ENCODE measurements around the gene PHLPP1. TPM values are rescaled to one million over a fixed set of nuclear protein-coding genes. Genes with fewer than 3 reads are reported as not detected.

Gene PHLPP1
- total RNA-seq, 6 donors from 2014 or later = 8.2 to 15.5 (median 13.2) TPM

- Histone ChIP-seq H3K9me3 (no peaks in the 10 kb centered on the region), H3K4me1 (peaks cover 6 to 25% (median 23%) of the 10 kb centered on the region in 4 donors), H3K27me3 (no peaks in the 10 kb centered on the region), H3K4me3 (no peak overlapping the region), H3K36me3 (no peaks in the 10 kb centered on the region), H3K27ac (peak overlapping the region in 2 of 4 donors; percentile 30 to 60)
- TF ChIP-seq, protein P1, sequence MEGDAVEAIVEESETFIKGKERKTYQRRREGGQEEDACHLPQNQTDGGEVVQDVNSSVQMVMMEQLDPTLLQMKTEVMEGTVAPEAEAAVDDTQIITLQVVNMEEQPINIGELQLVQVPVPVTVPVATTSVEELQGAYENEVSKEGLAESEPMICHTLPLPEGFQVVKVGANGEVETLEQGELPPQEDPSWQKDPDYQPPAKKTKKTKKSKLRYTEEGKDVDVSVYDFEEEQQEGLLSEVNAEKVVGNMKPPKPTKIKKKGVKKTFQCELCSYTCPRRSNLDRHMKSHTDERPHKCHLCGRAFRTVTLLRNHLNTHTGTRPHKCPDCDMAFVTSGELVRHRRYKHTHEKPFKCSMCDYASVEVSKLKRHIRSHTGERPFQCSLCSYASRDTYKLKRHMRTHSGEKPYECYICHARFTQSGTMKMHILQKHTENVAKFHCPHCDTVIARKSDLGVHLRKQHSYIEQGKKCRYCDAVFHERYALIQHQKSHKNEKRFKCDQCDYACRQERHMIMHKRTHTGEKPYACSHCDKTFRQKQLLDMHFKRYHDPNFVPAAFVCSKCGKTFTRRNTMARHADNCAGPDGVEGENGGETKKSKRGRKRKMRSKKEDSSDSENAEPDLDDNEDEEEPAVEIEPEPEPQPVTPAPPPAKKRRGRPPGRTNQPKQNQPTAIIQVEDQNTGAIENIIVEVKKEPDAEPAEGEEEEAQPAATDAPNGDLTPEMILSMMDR (IDR thresholded peaks at IDR 0.05) = no peak
- TF ChIP-seq POLR2AphosphoS5 (IDR thresholded peaks at IDR 0.05) = no peak
- no peak for TF ChIP-seq POLR2A (IDR thresholded peaks at IDR 0.05)
- no peak for TF ChIP-seq EP300 (IDR thresholded peaks at IDR 0.05)
- 70 to 75% methylated on average over 3 of the region's 3 CpGs for WGBS, 2 donors
- ATAC-seq (ENCODE audit: low FRiP score in 2 of 2) (no peak), DNase-seq (no peak)
These were observed 224.6 kb downstream of the PHLPP1 start for GRCh38 chr18:62939926-62940325.

DNA sequence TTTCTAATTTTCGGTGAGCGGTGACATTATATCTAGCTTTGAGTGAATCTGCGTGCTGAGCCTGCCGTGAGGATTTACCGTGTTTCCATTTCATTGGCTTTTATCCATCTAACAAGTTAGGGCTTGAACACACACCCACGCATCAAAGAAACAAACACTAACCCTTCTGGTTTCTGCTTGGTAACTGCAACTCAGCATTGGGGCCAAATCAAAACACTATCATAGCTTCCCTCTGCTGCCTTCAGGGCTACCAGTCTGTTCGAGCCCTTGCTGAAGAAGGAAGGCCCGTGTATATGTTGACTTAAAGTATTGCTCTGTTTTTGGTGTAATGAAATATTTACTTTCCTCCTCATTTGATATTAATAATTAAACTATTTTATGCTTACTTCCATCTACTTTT is 227.2 kb downstream of the PHLPP1 start:
- ATAC-seq (ENCODE audit: low FRiP score in 2 of 2) (no peak), DNase-seq (no peak)
- no peak for TF ChIP-seq POLR2A (IDR thresholded peaks at IDR 0.05)
- no peak for TF ChIP-seq EP300 (IDR thresholded peaks at IDR 0.05)
- TF ChIP-seq, protein P1 (IDR thresholded peaks at IDR 0.05) = no peak
- TF ChIP-seq POLR2AphosphoS5 (IDR thresholded peaks at IDR 0.05) = no peak

DNA sequence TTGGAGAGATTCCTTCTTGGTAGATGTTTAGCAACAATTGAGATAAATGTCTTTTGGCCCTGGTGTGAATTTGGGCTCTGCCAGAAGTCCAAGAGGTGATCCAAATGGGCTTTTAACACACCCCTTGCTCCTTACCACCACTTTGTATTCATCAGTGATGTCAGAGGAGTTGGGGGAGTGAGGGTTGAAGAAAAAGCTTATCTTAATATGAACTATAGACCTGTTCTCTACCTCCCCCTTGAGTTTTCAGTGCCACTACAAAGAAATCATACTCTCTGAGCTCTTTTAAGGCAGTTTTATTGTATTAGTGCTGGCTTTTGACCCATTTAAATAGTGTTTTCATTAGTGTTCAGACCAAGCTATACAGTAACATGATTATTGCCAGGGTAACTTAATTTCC is 229.1 kb downstream of the PHLPP1 start:
- no peak for ATAC-seq (ENCODE audit: low FRiP score in 2 of 2)

More for the DNA sequence above, 227.2 kb downstream of the PHLPP1 start:
- Histone ChIP-seq H3K27ac (no peak overlapping the region), H3K9me3 (no peaks in the 10 kb centered on the region), H3K4me1 (peaks cover 0 to 20% (median 17%) of the 10 kb centered on the region in 4 donors), H3K36me3 (peaks cover 0 to 15% (median 0%) of the 10 kb centered on the region in 4 donors), H3K4me3 (no peak overlapping the region), H3K27me3 (no peaks in the 10 kb centered on the region)
- 87 to 94% methylated on average over 8 of the region's 8 CpGs for WGBS, 2 donors

DNA sequence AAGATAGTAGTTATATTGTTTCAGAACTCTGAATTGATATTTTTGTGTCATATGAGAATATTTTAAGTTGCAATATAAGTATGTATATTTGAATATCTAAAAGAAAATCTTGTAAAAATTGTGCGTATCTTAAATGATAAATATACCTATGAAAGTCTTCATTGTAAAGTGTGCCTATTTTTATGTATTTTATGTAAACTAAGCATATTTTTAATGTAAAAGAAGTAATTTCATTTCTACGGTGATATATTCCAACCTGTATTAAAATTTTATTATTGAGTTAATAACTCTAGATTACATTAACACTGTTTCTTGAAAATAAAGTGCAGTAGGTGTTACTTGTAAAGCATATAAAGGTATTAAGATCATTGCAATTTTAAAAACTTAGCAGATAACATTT is 233.4 kb downstream of the PHLPP1 start:
- H3K4me1 ChIP-seq = peaks cover 0 to 3% (median under 1%) of the 10 kb centered on the region in 4 donors
- 97 to 100% methylated on average over 2 of the region's 2 CpGs for WGBS, 2 donors
- H3K4me3 ChIP-seq = no peak overlapping the region
- H3K27me3 ChIP-seq = no peaks in the 10 kb centered on the region
- peaks cover 0 to 15% (median 0%) of the 10 kb centered on the region in 4 donors for H3K36me3 ChIP-seq
- no peak overlapping the region for H3K27ac ChIP-seq
- DNase-seq (no peak), ATAC-seq (ENCODE audit: low FRiP score in 2 of 2) (no peak)
- TF ChIP-seq, protein P1 (IDR thresholded peaks at IDR 0.05) = no peak
- TF ChIP-seq EP300 (IDR thresholded peaks at IDR 0.05) = no peak
- no peak for TF ChIP-seq POLR2A (IDR thresholded peaks at IDR 0.05)
- TF ChIP-seq POLR2AphosphoS5 (IDR thresholded peaks at IDR 0.05) = no peak
- no peaks in the 10 kb centered on the region for H3K9me3 ChIP-seq

More for the DNA sequence above, 229.1 kb downstream of the PHLPP1 start:
- H3K9me3 ChIP-seq = no peaks in the 10 kb centered on the region
- no peak for DNase-seq
- no peaks in the 10 kb centered on the region for H3K27me3 ChIP-seq
- H3K27ac ChIP-seq = no peak overlapping the region
- H3K4me1 ChIP-seq = peaks cover 0 to 4% (median 1%) of the 10 kb centered on the region in 4 donors
- H3K4me3 ChIP-seq = no peak overlapping the region
- peaks cover 0 to 15% (median 0%) of the 10 kb centered on the region in 4 donors for H3K36me3 ChIP-seq
- no peak for TF ChIP-seq POLR2AphosphoS5 (IDR thresholded peaks at IDR 0.05)
- no peak for TF ChIP-seq EP300 (IDR thresholded peaks at IDR 0.05)
- TF ChIP-seq POLR2A (IDR thresholded peaks at IDR 0.05) = no peak
- TF ChIP-seq, protein P1 (IDR thresholded peaks at IDR 0.05) = no peak

GRCh38 chr18:62950246-62950645 is 234.9 kb downstream of the PHLPP1 start:
- WGBS, 2 donors = 91 to 94% methylated on average over 1 of the region's 1 CpG
- TF ChIP-seq POLR2AphosphoS5 (IDR thresholded peaks at IDR 0.05) (no peak), POLR2A (IDR thresholded peaks at IDR 0.05) (no peak), EP300 (IDR thresholded peaks at IDR 0.05) (no peak)
- TF ChIP-seq, protein P1 (IDR thresholded peaks at IDR 0.05) = no peak
- no peak for ATAC-seq (ENCODE audit: low FRiP score in 2 of 2)

More at GRCh38 chr18:62950246-62950645, 234.9 kb downstream of the PHLPP1 start:
- H3K9me3 ChIP-seq = no peaks in the 10 kb centered on the region
- peak overlapping the region in 1 of 4 donors; percentile 14 for H3K27ac ChIP-seq
- peaks cover 0 to 6% (median 3%) of the 10 kb centered on the region in 4 donors for H3K4me1 ChIP-seq
- H3K27me3 ChIP-seq = no peaks in the 10 kb centered on the region
- H3K36me3 ChIP-seq = peaks cover 0 to 12% (median 0%) of the 10 kb centered on the region in 4 donors
- no peak for DNase-seq
- H3K4me3 ChIP-seq = no peak overlapping the region

Data from upper lobe of left lung (tissue), 6 donors.